Measurements from ENCODE around the gene NAA35. TPM values are rescaled to one million over a fixed set of nuclear protein-coding genes. Genes with fewer than 3 reads are reported as not detected.
"Not testable (repeated sequence)": the region's sequence is repeated elsewhere in the genome, so short reads cannot be mapped to it uniquely, and the experiment has no call there.

Gene NAA35
- total RNA-seq, 1 donor = 11.6 TPM

GRCh38 chr9:86022687-86023266, 81.8 kb downstream of the NAA35 start:
- DNase-seq (ENCODE audit: low read depth in 2 of 3, low spot score in 2 of 3) = peak in 2 of 3 donors; percentile 5 to 46

GRCh38 chr9:86027767-86028166, 86.8 kb downstream of the NAA35 start:
- no peak for DNase-seq (ENCODE audit: low read depth in 2 of 3, low spot score in 2 of 3)

- peak in 2 of 3 donors; percentile 9 to 13 for DNase-seq (ENCODE audit: low read depth in 2 of 3, low spot score in 2 of 3)
Measured at GRCh38 chr9:86034863-86035734, 94.2 kb downstream of the NAA35 start.

- no peak for DNase-seq (ENCODE audit: low read depth in 2 of 3, low spot score in 2 of 3)
Measured at GRCh38 chr9:86035827-86036440, 95.0 kb downstream of the NAA35 start.

GRCh38 chr9:86036555-86036954, 95.6 kb downstream of the NAA35 start:
- DNase-seq (ENCODE audit: low read depth in 2 of 3, low spot score in 2 of 3) = no peak

GRCh38 chr9:86039991-86040860, 99.3 kb downstream of the NAA35 start:
- DNase-seq (ENCODE audit: low read depth in 2 of 3, low spot score in 2 of 3) = no peak

GRCh38 chr9:86040861-86041155, 99.9 kb downstream of the NAA35 start:
- DNase-seq (ENCODE audit: low read depth in 2 of 3, low spot score in 2 of 3) = no peak

- DNase-seq (ENCODE audit: low read depth in 2 of 3, low spot score in 2 of 3) = no peak
Measured at GRCh38 chr9:86041311-86041741, 100.4 kb downstream of the NAA35 start.

- no peak for DNase-seq (ENCODE audit: low read depth in 2 of 3, low spot score in 2 of 3)
Measured at GRCh38 chr9:86042199-86042978, 101.4 kb downstream of the NAA35 start.

- no peak for DNase-seq (ENCODE audit: low read depth in 2 of 3, low spot score in 2 of 3)
Measured at GRCh38 chr9:86043586-86043985, 102.6 kb downstream of the NAA35 start.

- no peak for DNase-seq (ENCODE audit: low read depth in 2 of 3, low spot score in 2 of 3)
Measured at GRCh38 chr9:86043999-86044398, 103.1 kb downstream of the NAA35 start.

- no peak for DNase-seq (ENCODE audit: low read depth in 2 of 3, low spot score in 2 of 3)
Measured at GRCh38 chr9:86045654-86046053, 104.7 kb downstream of the NAA35 start.

- no peak for DNase-seq (ENCODE audit: low read depth in 2 of 3, low spot score in 2 of 3)
Measured at GRCh38 chr9:86046071-86046636, 105.2 kb downstream of the NAA35 start.

GRCh38 chr9:86046930-86047341, 106.0 kb downstream of the NAA35 start:
- no peak for DNase-seq (ENCODE audit: low read depth in 2 of 3, low spot score in 2 of 3)

GRCh38 chr9:86047361-86047760, 106.4 kb downstream of the NAA35 start:
- no peak for DNase-seq (ENCODE audit: low read depth in 2 of 3, low spot score in 2 of 3)

- DNase-seq (ENCODE audit: low read depth in 2 of 3, low spot score in 2 of 3) = not testable (repeated sequence)
Measured at GRCh38 chr9:86048018-86048742, 107.2 kb downstream of the NAA35 start.

- DNase-seq (ENCODE audit: low read depth in 2 of 3, low spot score in 2 of 3) = no peak
Measured at GRCh38 chr9:86052556-86053468, 111.9 kb downstream of the NAA35 start.

- no peak for DNase-seq (ENCODE audit: low read depth in 2 of 3, low spot score in 2 of 3)
Measured at GRCh38 chr9:86054695-86055094, 113.7 kb downstream of the NAA35 start.
